Right cardiac atrium (tissue), 5 donors: ENCODE measurements around the gene MRC1. TPM values are rescaled to one million over a fixed set of nuclear protein-coding genes. Genes with fewer than 3 reads are reported as not detected.
"Not testable (repeated sequence)": the region's sequence is repeated elsewhere in the genome, so short reads cannot be mapped to it uniquely, and the experiment has no call there.

Experiments
- ATAC-seq, 2 donors: fragments of 200-7000 bp; cut with Tn5 transposase; one replicate each; pipeline versions ENCODE4 v1.8.0 to v1.9.1; 2020; ENCODE audit warnings: moderate library complexity in 2 of 2, mild to moderate bottlenecking in 1 of 2
- DNase-seq, 3 donors: peaks; one replicate each; pipeline ENCODE4 v3.0.0-alpha.2; 2020
- H3K27ac ChIP-seq: one replicate; pipeline ENCODE4 v1.5.1; 2013; ENCODE audit warnings: mild to moderate bottlenecking, low read length, control low read depth, moderate library complexity
- H3K27me3 ChIP-seq: one replicate; pipeline ENCODE4 v1.6.1; 2013; ENCODE audit not compliant: control insufficient read depth, insufficient read depth
- H3K4me1 ChIP-seq: one replicate; pipeline ENCODE4 v1.6.1; 2013; ENCODE audit warnings: low read length; ENCODE audit not compliant: control insufficient read depth, insufficient read depth
- H3K4me3 ChIP-seq: one replicate; pipeline ENCODE4 v1.5.1; 2013; ENCODE audit warnings: low read length, control low read depth
- H3K9me3 ChIP-seq: one replicate; pipeline ENCODE4 v1.6.1; 2013; ENCODE audit warnings: low read length; ENCODE audit not compliant: control insufficient read depth
- WGBS: extraction: QIAGEN DNeasy Blood & Tissue Kit; methylation state at CpG from one replicate; pipeline ENCODE4 v1.1.7; 2013; 5-methylcytosine and 5-hydroxymethylcytosine counted together
- intact Hi-C, 4 donors: fragments of 100-400 bp; cut with DNase I; formaldehyde crosslinking; loops; one replicate each; pipeline versions ENCODE4 v1.11.0 to v1.14.0; 2022 to 2023
- microRNA-seq, 2 donors: library from miRNA; unstranded; fragments of <30 nt; microRNA quantifications; one replicate each; pipeline ENCODE4 v1.2.0, GENCODE V29; 2020 to 2021
- polyA plus RNA-seq: library from polyadenylated mRNA; stranded (reverse); fragments of 200-250 nt; gene quantifications from one replicate; pipeline ENCODE4 v1.2.3, GENCODE V29; 2013
- total RNA-seq, 4 donors: library from RNA; stranded (reverse); fragmentation: NEBNext Ultra II Directional; extraction: Animal tissue kit (Norgen Biotek cat#: 25700); gene quantifications; one replicate each; pipeline ENCODE4 v1.2.1, GENCODE V29; 2021
- donor health status: healthy with polysubstance abuse.
- donor health status: DM: no; HTN: yes; CAD: no.
- donor health status: DM: no; HTN: no; CAD: no.
- donor health status: DM: no; HTN: yes; CAD: no; lungs with severe emphysema.
- donor health status: DM: yes; HTN: yes; CAD: no.

The MRC1 gene
- total and polyA plus RNA-seq, 5 donors: 4.4 to 51.8 (median 38.3) TPM

- H3K4me1 ChIP-seq: no peaks in the 10 kb centered on the region
- DNase-seq (no peak), ATAC-seq (no peak)
- no peak overlapping the region for H3K27ac ChIP-seq
- H3K9me3 ChIP-seq: no peaks in the 10 kb centered on the region
- no peaks in the 10 kb centered on the region for H3K27me3 ChIP-seq
- intact Hi-C loops: no loop called here
- 78% methylated on average over 3 of the region's 3 CpGs for WGBS
- no peak overlapping the region for H3K4me3 ChIP-seq
Observed at GRCh38 chr10:17943033-17943745, 134.0 kb downstream of the MRC1 start.

GRCh38 chr10:17950269-17950668, 141.1 kb downstream of the MRC1 start:
- H3K27ac ChIP-seq, DNase-seq, H3K4me1 ChIP-seq, intact Hi-C loops, H3K4me3 ChIP-seq, H3K9me3 ChIP-seq, ATAC-seq, H3K27me3 ChIP-seq: not testable (repeated sequence)
- 80% methylated on average over 7 of the region's 7 CpGs for WGBS

GRCh38 chr10:17950726-17951125, 141.6 kb downstream of the MRC1 start:
- intact Hi-C loops: no loop called here
- Histone ChIP-seq H3K4me1 (no peaks in the 10 kb centered on the region), H3K9me3 (no peaks in the 10 kb centered on the region), H3K27me3 (no peaks in the 10 kb centered on the region), H3K4me3 (no peak overlapping the region), H3K27ac (no peak overlapping the region)
- ATAC-seq (no peak), DNase-seq (no peak)
- WGBS: 94% methylated on average over 22 of the region's 22 CpGs

GRCh38 chr10:17951868-17952371, 142.8 kb downstream of the MRC1 start, which contains the start of gene SLC39A12:
Gene SLC39A12 (plus strand): TSS chr10:17951918. CDS start chr10:17953277, 1,359 bp downstream.
- Histone ChIP-seq H3K4me3 (no peak within 1 kb of the TSS), H3K27ac (no peak within 1 kb of the TSS), H3K4me1 (no peaks in the 10 kb centered on the region), H3K27me3 (no peaks in the 10 kb centered on the region), H3K9me3 (no peaks in the 10 kb centered on the region)
- intact Hi-C loops: no loop called here
- 32% methylated on average over 3 of the region's 3 CpGs for WGBS
- no peak for ATAC-seq
- no peak for DNase-seq

GRCh38 chr10:17954372-17954771, 145.2 kb downstream of the MRC1 start:
- WGBS: 87% methylated on average over 10 of the region's 10 CpGs

DNA sequence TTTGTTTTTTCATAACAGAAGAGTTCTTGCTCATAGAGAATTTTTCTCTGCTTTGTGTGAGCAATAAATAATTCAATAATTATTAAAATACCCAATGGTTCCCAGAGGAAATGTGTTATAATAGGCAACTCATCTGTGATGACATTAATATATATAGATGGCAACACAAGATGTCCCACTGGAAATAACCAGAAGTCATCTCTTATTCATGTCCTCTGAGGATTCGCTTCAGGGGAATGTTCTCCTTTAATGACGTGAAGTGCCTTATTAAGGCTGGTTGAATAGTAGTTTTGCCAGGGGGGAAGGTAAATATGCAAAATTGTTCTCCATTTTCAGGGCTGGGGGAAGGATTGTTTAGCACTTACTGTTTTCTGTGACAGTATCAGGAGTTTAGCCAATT, 145.7 kb downstream of the MRC1 start:
- no peaks in the 10 kb centered on the region for H3K4me1 ChIP-seq
- H3K27ac ChIP-seq: no peak overlapping the region
- intact Hi-C loops: no loop called here
- no peaks in the 10 kb centered on the region for H3K27me3 ChIP-seq
- no peak overlapping the region for H3K4me3 ChIP-seq
- DNase-seq (no peak), ATAC-seq (no peak)
- 74% methylated on average over 2 of the region's 2 CpGs for WGBS
- peaks cover 2% of the 10 kb centered on the region for H3K9me3 ChIP-seq

More at GRCh38 chr10:17954372-17954771, 145.2 kb downstream of the MRC1 start:
- H3K4me3 ChIP-seq, H3K27me3 ChIP-seq, H3K9me3 ChIP-seq, H3K27ac ChIP-seq, ATAC-seq, intact Hi-C loops, H3K4me1 ChIP-seq, DNase-seq: not testable (repeated sequence)

DNA sequence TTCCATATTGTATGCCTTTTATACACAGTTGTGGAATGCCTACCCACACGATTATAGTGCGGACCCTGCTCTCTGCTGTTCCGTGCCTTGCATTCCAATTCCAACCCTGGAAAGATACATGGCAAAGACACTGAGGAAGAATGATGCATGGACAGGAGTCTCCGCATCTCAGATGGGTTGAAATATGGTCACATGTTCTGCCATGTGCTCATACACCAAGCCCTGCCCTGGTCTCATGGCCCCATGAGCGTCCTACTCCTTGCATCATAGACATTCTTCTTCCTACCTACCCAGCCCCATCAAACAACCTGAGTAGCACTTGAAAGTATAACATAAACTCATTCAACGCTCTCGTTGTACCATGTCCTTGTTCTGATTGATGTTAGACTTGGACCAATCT, 148.9 kb downstream of the MRC1 start:
- no peak overlapping the region for H3K4me3 ChIP-seq
- ATAC-seq (no peak), DNase-seq (no peak)
- H3K27ac ChIP-seq: no peak overlapping the region
- H3K27me3 ChIP-seq: no peaks in the 10 kb centered on the region
- H3K4me1 ChIP-seq: no peaks in the 10 kb centered on the region
- 94% methylated on average over 7 of the region's 7 CpGs for WGBS
- intact Hi-C loops: no loop called here
- H3K9me3 ChIP-seq: peaks cover 2% of the 10 kb centered on the region

- no peaks in the 10 kb centered on the region for H3K4me1 ChIP-seq
- no peak overlapping the region for H3K4me3 ChIP-seq
- intact Hi-C loops: no loop called here
- 65% methylated on average over 2 of the region's 2 CpGs for WGBS
- DNase-seq (no peak), ATAC-seq (no peak)
- peaks cover 2% of the 10 kb centered on the region for H3K9me3 ChIP-seq
- H3K27me3 ChIP-seq: no peaks in the 10 kb centered on the region
- H3K27ac ChIP-seq: no peak overlapping the region
Observed at GRCh38 chr10:17959870-17960269, 150.7 kb downstream of the MRC1 start.

Small RNA genes lying within 50 kb of the gene (microRNA-seq; reads per million reads assigned to microRNA genes)
- gene MIR511: 17.7 to 18.2 reads per million in 2 donors

Other genes starting within 250 kb of the MRC1 start
- 100 to 1,000 TPM; 107 to 165 (median 160) TPM for gene HACD1, start 192.0 kb upstream of the MRC1 start, total RNA-seq
- 113 TPM for gene HACD1, start 192.0 kb upstream of the MRC1 start, polyA plus RNA-seq
- gene STAM, start 165.2 kb upstream of the MRC1 start, total RNA-seq: 10 to 100 TPM; 25.2 to 37.9 (median 35.5) TPM
- gene STAM, start 165.2 kb upstream of the MRC1 start, polyA plus RNA-seq: 16.8 TPM
- gene TMEM236, start 57.1 kb upstream of the MRC1 start, total RNA-seq: 1 to 10 TPM in 1 of 4 donors, under 1 TPM in 3; 0.59 to 1.0 (median 0.73) TPM
- gene TMEM236, start 57.1 kb upstream of the MRC1 start, polyA plus RNA-seq: 0.27 TPM
- not detected for gene SLC39A12, start 142.6 kb downstream of the MRC1 start, total RNA-seq
- gene SLC39A12, start 142.6 kb downstream of the MRC1 start, polyA plus RNA-seq: 0.05 TPM